Measurements from ENCODE around the gene BLID. TPM values are rescaled to one million over a fixed set of nuclear protein-coding genes. Genes with fewer than 3 reads are reported as not detected.

Gene BLID
- total and polyA plus RNA-seq, 2 of the 8 experiments (the other 6 are each of a cell fraction or from before 2014, with no cell fraction given) = not detected

- Histone ChIP-seq H4K91ac (replicated peaks; ENCODE audit: insufficient read length, low read length) (no peak overlapping the region), H2BK5ac (ENCODE audit: low read depth, low read length) (no peak overlapping the region), H2AK5ac (ENCODE audit: low read depth, low read length) (no peak overlapping the region), H4K5ac (ENCODE audit: insufficient read length, low read depth, low read length) (no peak overlapping the region), H2BK15ac (ENCODE audit: low read length) (no peak overlapping the region), H3K9ac (replicated peaks in 1 of 4; ENCODE audit: extremely low read depth in 1 of 4, low read depth in 3 of 4, low read length in 3 of 4) (no peak overlapping the region), H3K79me2 (ENCODE audit: control insufficient read depth in 1 of 2, insufficient read depth in 2 of 2, low read length in 2 of 2) (no peaks in the 10 kb centered on the region), H2BK120ac (replicated peaks; ENCODE audit: low read depth, low read length) (no peak overlapping the region), H3K23ac (ENCODE audit: insufficient read length) (no peak overlapping the region), H3K4me1 (replicated peaks in 1 of 4; ENCODE audit: control insufficient read depth in 3 of 4, insufficient read depth in 4 of 4, low read length in 3 of 4) (0 out of 7 replicates have a peak, but pooled peaks cover 0 to 2% (median 0%) of the 10 kb centered on the region in 4 experiments), H3K4me2 (ENCODE audit: insufficient read depth in 1 of 2, low read depth in 2 of 2, low read length in 2 of 2) (no peak overlapping the region), H3K27me3 (replicated peaks in 1 of 4; ENCODE audit: control insufficient read depth in 3 of 4, extremely low read depth in 1 of 4, insufficient read depth in 3 of 4, low read length in 3 of 4) (no peaks in the 10 kb centered on the region), H3K36me3 (ENCODE audit: control insufficient read depth in 2 of 4, insufficient read depth in 4 of 4, low read length in 3 of 4) (no peaks in the 10 kb centered on the region), H4K8ac (ENCODE audit: extremely low read depth, insufficient read depth, low read length) (no peak overlapping the region), H3K79me1 (ENCODE audit: low read depth, low read length) (no peaks in the 10 kb centered on the region), H3K18ac (ENCODE audit: extremely low read depth, low read length) (no peak overlapping the region), H4K20me1 (replicated peaks in 1 of 2; ENCODE audit: control insufficient read depth in 1 of 2, insufficient read depth in 2 of 2, low read length in 2 of 2) (no peaks in the 10 kb centered on the region), H3K14ac (ENCODE audit: insufficient read length) (no peak overlapping the region), H2AFZ (ENCODE audit: low read length) (no peak overlapping the region), H3K56ac (replicated peaks; ENCODE audit: insufficient read length, low read depth, low read length) (no peak overlapping the region), H3K27ac (ENCODE audit: low read depth, low read length) (no peak overlapping the region), H2BK12ac (ENCODE audit: low read depth, low read length) (no peak overlapping the region), H3K9me3 (ENCODE audit: insufficient read depth in 2 of 2, low read depth in 1 of 2, low read length in 1 of 2) (peaks cover 0 to 2% of the 10 kb centered on the region in 2 experiments; a peak in 1 of 4 replicates), H3K23me2 (ENCODE audit: low read depth, low read length) (no peaks in the 10 kb centered on the region), H2BK20ac (ENCODE audit: low read length) (no peak overlapping the region), H3K4me3 (ENCODE audit: extremely low read depth in 1 of 4, insufficient read depth in 2 of 4, low read depth in 3 of 4, low read length in 4 of 4) (no peak overlapping the region), H3K4ac (replicated peaks; ENCODE audit: insufficient read length, low read depth, low read length) (no peak overlapping the region)
- ChIA-PET CTCF (ENCODE audit: partially characterized antibody) (interaction anchor here (1.0 to 2.0 kb wide), 2 partner anchors 49 to 57 kb away, joined by 3 to 4 read pairs; no protein-coding TSS in a partner anchor), POLR2A (ENCODE audit: partially characterized antibody) (no interaction called here)
- FAIRE-seq = no peak
- TF ChIP-seq CEBPB (IDR thresholded peaks at IDR 0.05; ENCODE audit: low read depth, low read length) (no peak), NRF1 (IDR thresholded peaks at IDR 0.05; ENCODE audit: low read depth, low read length) (no peak), BACH1 (IDR thresholded peaks at IDR 0.05; ENCODE audit: low read length) (no peak), BRCA1 (IDR thresholded peaks at IDR 0.05; ENCODE audit: low read depth, low read length) (no peak), CHD1 (IDR thresholded peaks at IDR 0.05; ENCODE audit: low read depth, low read length) (no peak), EP300 (IDR thresholded peaks at IDR 0.05; ENCODE audit: borderline replicate concordance in 1 of 2, low read depth in 2 of 2, low read length in 2 of 2) (no peak), E2F6 (IDR thresholded peaks at IDR 0.05) (no peak), YY1 (IDR thresholded peaks at IDR 0.05; ENCODE audit: low read depth, low read length) (no peak), TAF1 (IDR thresholded peaks at IDR 0.05; ENCODE audit: low read depth, low read length) (no peak), KDM1A (IDR thresholded peaks at IDR 0.05; ENCODE audit: borderline replicate concordance, low read length) (no peak)
- WGBS, 2 experiments (ENCODE audit: extremely low coverage in 1 of 2, insufficient coverage in 1 of 2, insufficient read length in 1 of 2, insufficient replicate concordance in 2 of 2, low coverage in 1 of 2, low lambda C conversion rate in 2 of 2, missing lambda C conversion rate in 1 of 2) = 83% methylated on average over 7 of the region's 7 CpGs; no CpG with 5 or more reads in 1 of the 2 experiments
- DNase-seq (ENCODE audit: low read depth in 1 of 2, low spot score in 2 of 2) = no peak
Observed at GRCh38 chr11:122069707-122070360, 46.2 kb downstream of the BLID start.
